NCI-H69 (cell line): ENCODE measurements around the gene WDR3.
A peak's percentile ranks its signal among the peaks of the same experiment; 100 is the strongest.
"Not testable (repeated sequence)": the region's sequence is repeated elsewhere in the genome, so short reads cannot be mapped to it uniquely, and the experiment has no call there.

Source experiments
- DNase-seq: peaks from one replicate; lab custom pipeline; 2025; lab: John Stamatoyannopoulos, UW

Gene WDR3

GRCh38 chr1:117929343-117930172 is at the start of gene WDR3, which contains the start of gene GDAP2:
TSS of gene WDR3 (plus strand) at chr1:117929739. CDS start at chr1:117933320, 3,581 bp downstream.
TSS of gene GDAP2 (minus strand) at chr1:117929621. CDS start at chr1:117920357, 9,264 bp downstream.
- DNase-seq: peak; percentile 96

- DNase-seq: no peak
Measured at GRCh38 chr1:117883616-117884015, 45.9 kb upstream of the WDR3 start.

- DNase-seq: no peak
Measured at GRCh38 chr1:117886101-117886795, 43.3 kb upstream of the WDR3 start.

GRCh38 chr1:117890452-117890851 is 39.1 kb upstream of the WDR3 start:
- no peak for DNase-seq

- no peak for DNase-seq
Measured at GRCh38 chr1:117892512-117892911, 37.0 kb upstream of the WDR3 start.

GRCh38 chr1:117894078-117894477 is 35.5 kb upstream of the WDR3 start:
- DNase-seq: no peak

- peak; percentile 69 for DNase-seq
Measured at GRCh38 chr1:117895482-117896114, 33.9 kb upstream of the WDR3 start.

- DNase-seq: peak; percentile 1
Measured at GRCh38 chr1:117897551-117897950, 32.0 kb upstream of the WDR3 start.

- no peak for DNase-seq
Measured at GRCh38 chr1:117899801-117900200, 29.7 kb upstream of the WDR3 start.

GRCh38 chr1:117902944-117903343 is 26.6 kb upstream of the WDR3 start:
- no peak for DNase-seq

GRCh38 chr1:117904485-117904884 is 25.1 kb upstream of the WDR3 start:
- DNase-seq: no peak

GRCh38 chr1:117905019-117905418 is 24.5 kb upstream of the WDR3 start:
- no peak for DNase-seq

GRCh38 chr1:117911051-117911450 is 18.5 kb upstream of the WDR3 start:
- DNase-seq: no peak

GRCh38 chr1:117919376-117919775 is 10.2 kb upstream of the WDR3 start:
- no peak for DNase-seq

GRCh38 chr1:117921991-117922390 is 7.5 kb upstream of the WDR3 start:
- no peak for DNase-seq

GRCh38 chr1:117922717-117923116 is 6.8 kb upstream of the WDR3 start:
- not testable (repeated sequence) for DNase-seq

- no peak for DNase-seq
Measured at GRCh38 chr1:117925981-117926380, 3.6 kb upstream of the WDR3 start.

GRCh38 chr1:117928881-117929342 is 627 bp upstream of the WDR3 start:
- peak; percentile 63 for DNase-seq

- peak; percentile 34 for DNase-seq
Measured at GRCh38 chr1:117930173-117930447, 571 bp downstream of the WDR3 start.

GRCh38 chr1:117930484-117930883 is 945 bp downstream of the WDR3 start:
- DNase-seq: no peak

- DNase-seq: no peak
Measured at GRCh38 chr1:117932576-117932975, 3.0 kb downstream of the WDR3 start.

GRCh38 chr1:117933769-117934168 is 4.2 kb downstream of the WDR3 start:
- no peak for DNase-seq

- no peak for DNase-seq
Measured at GRCh38 chr1:117942293-117942692, 12.8 kb downstream of the WDR3 start.
